ENCODE measurements around the gene TRIM27.

The TRIM27 gene

DNA sequence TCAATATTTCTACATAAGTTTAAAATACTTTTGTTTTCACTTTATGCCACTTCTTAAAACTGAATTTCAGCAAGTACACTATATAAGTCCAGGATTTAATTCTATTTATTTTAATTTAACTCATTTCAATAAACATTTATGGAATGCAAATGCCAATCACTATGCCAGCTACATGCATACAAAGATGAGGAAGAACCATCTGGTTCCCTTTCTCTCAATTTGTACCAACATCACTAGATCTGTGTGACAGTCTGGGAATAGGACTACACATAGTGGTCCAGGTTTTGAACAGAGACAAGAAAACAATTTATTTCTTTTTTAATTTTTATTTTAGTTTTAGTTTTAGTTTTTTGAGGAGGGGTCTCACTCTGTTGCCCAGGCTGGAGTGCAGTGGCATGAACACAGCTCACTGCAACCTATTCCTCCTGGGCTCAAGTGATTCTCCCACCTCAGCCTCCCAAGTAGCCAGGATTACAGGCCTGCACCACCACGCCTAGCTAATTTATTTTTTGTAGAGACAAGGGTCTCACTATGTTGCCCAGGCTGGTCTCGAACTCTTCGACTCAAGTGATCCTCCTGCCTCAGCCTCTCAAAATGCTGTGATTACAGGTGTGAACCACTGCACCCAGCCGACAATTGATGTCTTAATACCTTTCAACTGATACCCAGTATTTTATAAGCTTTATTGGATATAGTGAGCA lies 35.8 kb downstream of the TRIM27 start:
- TF ChIP-seq POLR2AphosphoS5 (IDR thresholded peaks at IDR 0.05; ENCODE audit: low read depth, low read length) (no peak), TAF1 (IDR thresholded peaks at IDR 0.05; ENCODE audit: borderline replicate concordance, insufficient read depth, low read length) (no peak), FOXP2 (optimal IDR thresholded peaks at IDR 0.05; ENCODE audit: borderline replicate concordance, extremely low read depth, extremely low read length, insufficient read depth) (no peak), SIN3A (IDR thresholded peaks at IDR 0.05; ENCODE audit: borderline replicate concordance, insufficient read depth, low read length) (no peak)
- TF ChIP-seq, protein P1, sequence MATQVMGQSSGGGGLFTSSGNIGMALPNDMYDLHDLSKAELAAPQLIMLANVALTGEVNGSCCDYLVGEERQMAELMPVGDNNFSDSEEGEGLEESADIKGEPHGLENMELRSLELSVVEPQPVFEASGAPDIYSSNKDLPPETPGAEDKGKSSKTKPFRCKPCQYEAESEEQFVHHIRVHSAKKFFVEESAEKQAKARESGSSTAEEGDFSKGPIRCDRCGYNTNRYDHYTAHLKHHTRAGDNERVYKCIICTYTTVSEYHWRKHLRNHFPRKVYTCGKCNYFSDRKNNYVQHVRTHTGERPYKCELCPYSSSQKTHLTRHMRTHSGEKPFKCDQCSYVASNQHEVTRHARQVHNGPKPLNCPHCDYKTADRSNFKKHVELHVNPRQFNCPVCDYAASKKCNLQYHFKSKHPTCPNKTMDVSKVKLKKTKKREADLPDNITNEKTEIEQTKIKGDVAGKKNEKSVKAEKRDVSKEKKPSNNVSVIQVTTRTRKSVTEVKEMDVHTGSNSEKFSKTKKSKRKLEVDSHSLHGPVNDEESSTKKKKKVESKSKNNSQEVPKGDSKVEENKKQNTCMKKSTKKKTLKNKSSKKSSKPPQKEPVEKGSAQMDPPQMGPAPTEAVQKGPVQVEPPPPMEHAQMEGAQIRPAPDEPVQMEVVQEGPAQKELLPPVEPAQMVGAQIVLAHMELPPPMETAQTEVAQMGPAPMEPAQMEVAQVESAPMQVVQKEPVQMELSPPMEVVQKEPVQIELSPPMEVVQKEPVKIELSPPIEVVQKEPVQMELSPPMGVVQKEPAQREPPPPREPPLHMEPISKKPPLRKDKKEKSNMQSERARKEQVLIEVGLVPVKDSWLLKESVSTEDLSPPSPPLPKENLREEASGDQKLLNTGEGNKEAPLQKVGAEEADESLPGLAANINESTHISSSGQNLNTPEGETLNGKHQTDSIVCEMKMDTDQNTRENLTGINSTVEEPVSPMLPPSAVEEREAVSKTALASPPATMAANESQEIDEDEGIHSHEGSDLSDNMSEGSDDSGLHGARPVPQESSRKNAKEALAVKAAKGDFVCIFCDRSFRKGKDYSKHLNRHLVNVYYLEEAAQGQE (IDR thresholded peaks at IDR 0.05; ENCODE audit: insufficient read depth in 1 of 2, low read depth in 2 of 2, low read length in 2 of 2): no peak

DNA sequence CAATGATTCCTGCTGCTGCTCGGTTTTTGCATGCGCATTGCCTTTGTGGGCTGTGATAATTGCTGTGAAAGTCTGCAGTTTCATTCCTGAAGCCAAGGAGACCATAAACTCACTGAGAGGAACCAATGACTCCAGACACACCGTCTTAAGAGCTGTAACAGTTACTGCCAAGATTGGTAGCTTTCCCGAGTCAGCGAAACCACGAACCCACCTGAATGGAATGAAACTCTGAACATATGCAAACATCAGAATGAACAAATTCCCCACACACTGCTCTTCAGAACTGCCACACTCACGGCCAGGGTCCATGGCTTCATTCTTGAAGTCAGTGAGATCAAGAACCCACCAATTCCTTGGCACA lies 37.7 kb downstream of the TRIM27 start:
- no peak for TF ChIP-seq POLR2AphosphoS5 (IDR thresholded peaks at IDR 0.05; ENCODE audit: low read depth, low read length)
- TF ChIP-seq FOXP2 (optimal IDR thresholded peaks at IDR 0.05; ENCODE audit: borderline replicate concordance, extremely low read depth, extremely low read length, insufficient read depth): no peak
- TF ChIP-seq, protein P1 (IDR thresholded peaks at IDR 0.05; ENCODE audit: insufficient read depth in 1 of 2, low read depth in 2 of 2, low read length in 2 of 2): no peak

GRCh38 chr6:28884423-28885131 lies 39.2 kb downstream of the TRIM27 start:
- no peak for TF ChIP-seq FOXP2 (optimal IDR thresholded peaks at IDR 0.05; ENCODE audit: borderline replicate concordance, extremely low read depth, extremely low read length, insufficient read depth)
- no peak for TF ChIP-seq SIN3A (IDR thresholded peaks at IDR 0.05; ENCODE audit: borderline replicate concordance, insufficient read depth, low read length)
- TF ChIP-seq, protein P1 (IDR thresholded peaks at IDR 0.05; ENCODE audit: insufficient read depth in 1 of 2, low read depth in 2 of 2, low read length in 2 of 2): no peak
- no peak for TF ChIP-seq TAF1 (IDR thresholded peaks at IDR 0.05; ENCODE audit: borderline replicate concordance, insufficient read depth, low read length)
- TF ChIP-seq POLR2AphosphoS5 (IDR thresholded peaks at IDR 0.05; ENCODE audit: low read depth, low read length): no peak

DNA sequence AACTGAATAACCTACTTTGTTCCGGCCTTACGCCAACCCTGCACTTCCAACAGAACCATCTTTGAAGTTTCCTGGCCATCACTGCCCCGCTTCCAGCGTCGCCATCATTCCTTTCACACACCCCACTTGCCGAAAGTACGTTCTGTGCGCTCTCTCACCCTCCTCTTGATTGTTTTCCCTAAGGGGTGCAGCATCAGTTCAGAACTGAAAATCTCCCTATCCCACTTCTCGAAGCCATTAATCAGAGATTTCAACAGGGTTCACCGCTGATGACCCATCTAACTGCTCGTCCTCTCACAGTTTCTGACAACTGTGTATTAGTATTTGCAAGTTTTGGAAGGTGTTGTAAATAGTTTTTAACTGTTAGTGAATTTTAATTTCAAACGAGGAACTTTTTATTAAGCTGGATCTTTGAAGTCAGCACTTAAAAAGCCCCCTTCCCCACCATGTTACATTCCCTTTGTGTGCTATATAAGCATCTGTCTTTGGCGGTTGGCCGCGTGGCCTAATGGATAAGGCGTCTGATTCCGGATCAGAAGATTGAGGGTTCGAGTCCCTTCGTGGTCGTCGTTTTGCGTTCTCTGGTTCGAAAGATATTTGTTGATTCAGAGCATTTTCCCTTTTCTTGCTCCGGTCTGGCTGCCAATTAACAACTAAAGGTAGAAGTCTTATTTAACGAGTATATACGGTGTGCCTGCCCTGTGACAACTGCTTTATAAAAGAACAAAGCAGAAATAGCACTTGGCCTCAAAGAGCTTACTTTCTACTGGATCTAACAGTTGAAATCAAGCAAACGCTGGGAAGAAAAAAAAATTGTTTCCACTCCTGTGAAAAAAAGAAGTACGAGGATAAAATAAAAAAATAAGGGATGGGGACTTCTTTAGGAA lies 42.6 kb downstream of the TRIM27 start:
- TF ChIP-seq POLR2AphosphoS5 (IDR thresholded peaks at IDR 0.05; ENCODE audit: low read depth, low read length) (no peak), TAF1 (IDR thresholded peaks at IDR 0.05; ENCODE audit: borderline replicate concordance, insufficient read depth, low read length) (no peak), FOXP2 (optimal IDR thresholded peaks at IDR 0.05; ENCODE audit: borderline replicate concordance, extremely low read depth, extremely low read length, insufficient read depth) (no peak), SIN3A (IDR thresholded peaks at IDR 0.05; ENCODE audit: borderline replicate concordance, insufficient read depth, low read length) (no peak)
- TF ChIP-seq, protein P1 (IDR thresholded peaks at IDR 0.05; ENCODE audit: insufficient read depth in 1 of 2, low read depth in 2 of 2, low read length in 2 of 2): no peak
